ENCODE results near the gene ROR2. TPM values are rescaled to one million over a fixed set of nuclear protein-coding genes. Genes with fewer than 3 reads are reported as not detected.

Gene ROR2
- total RNA-seq, 2 donors from 2014 or later = 4.0 to 5.4 TPM

- intact Hi-C loops (cut with DNase I) = no loop called here
- TF ChIP-seq, protein P1, sequence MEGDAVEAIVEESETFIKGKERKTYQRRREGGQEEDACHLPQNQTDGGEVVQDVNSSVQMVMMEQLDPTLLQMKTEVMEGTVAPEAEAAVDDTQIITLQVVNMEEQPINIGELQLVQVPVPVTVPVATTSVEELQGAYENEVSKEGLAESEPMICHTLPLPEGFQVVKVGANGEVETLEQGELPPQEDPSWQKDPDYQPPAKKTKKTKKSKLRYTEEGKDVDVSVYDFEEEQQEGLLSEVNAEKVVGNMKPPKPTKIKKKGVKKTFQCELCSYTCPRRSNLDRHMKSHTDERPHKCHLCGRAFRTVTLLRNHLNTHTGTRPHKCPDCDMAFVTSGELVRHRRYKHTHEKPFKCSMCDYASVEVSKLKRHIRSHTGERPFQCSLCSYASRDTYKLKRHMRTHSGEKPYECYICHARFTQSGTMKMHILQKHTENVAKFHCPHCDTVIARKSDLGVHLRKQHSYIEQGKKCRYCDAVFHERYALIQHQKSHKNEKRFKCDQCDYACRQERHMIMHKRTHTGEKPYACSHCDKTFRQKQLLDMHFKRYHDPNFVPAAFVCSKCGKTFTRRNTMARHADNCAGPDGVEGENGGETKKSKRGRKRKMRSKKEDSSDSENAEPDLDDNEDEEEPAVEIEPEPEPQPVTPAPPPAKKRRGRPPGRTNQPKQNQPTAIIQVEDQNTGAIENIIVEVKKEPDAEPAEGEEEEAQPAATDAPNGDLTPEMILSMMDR (IDR thresholded peaks at IDR 0.05) = no peak
- TF ChIP-seq POLR2A (IDR thresholded peaks at IDR 0.05) = no peak
- Histone ChIP-seq H3K9me3 (no peaks in the 10 kb centered on the region), H3K27me3 (no peaks in the 10 kb centered on the region), H3K4me1 (peaks cover 61% of the 10 kb centered on the region), H3K36me3 (replicated peaks in 1 of 2; ENCODE audit: insufficient read depth in 1 of 2, low read depth in 2 of 2) (no peaks in the 10 kb centered on the region), H3K27ac (peak overlapping the region in 3 of 4 donors; percentile 25 to 53 (median 40)), H3K4me3 (no peak overlapping the region)
- ATAC-seq (peak; percentile 77), DNase-seq (peak; percentile 52 to 78 (median 73))
- 10 to 25% methylated on average over 11 of the region's 11 CpGs for WGBS, 2 donors
These were observed 53.4 kb downstream of the ROR2 start for GRCh38 chr9:91896513-91897121.

DNA sequence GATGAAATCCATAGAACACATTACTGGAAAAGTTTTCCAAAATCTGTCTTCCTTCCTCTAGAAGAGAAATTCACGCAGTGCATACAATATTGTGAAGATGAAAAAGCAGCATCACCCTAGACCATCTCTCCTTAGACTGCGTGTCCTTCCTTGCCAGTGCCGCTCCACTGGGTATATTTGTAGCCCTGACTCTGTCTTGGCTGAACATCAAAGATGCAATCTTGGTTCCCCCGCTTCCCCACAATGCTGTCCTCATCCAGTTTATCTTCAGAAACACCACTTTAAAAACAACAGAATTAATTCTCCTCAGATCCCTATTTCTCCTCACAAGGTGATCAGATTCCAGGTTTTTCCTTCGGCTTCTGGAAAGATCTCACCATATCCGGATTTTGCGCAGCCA lies 53.9 kb downstream of the ROR2 start:
- 55 to 74% methylated on average over 7 of the region's 7 CpGs for WGBS, 2 donors
- Histone ChIP-seq H3K4me3 (no peak overlapping the region), H3K4me1 (peaks cover 56% of the 10 kb centered on the region), H3K27me3 (no peaks in the 10 kb centered on the region), H3K9me3 (no peaks in the 10 kb centered on the region), H3K27ac (peak overlapping the region in 3 of 4 donors; percentile 25 to 53 (median 40)), H3K36me3 (replicated peaks in 1 of 2; ENCODE audit: insufficient read depth in 1 of 2, low read depth in 2 of 2) (no peaks in the 10 kb centered on the region)
- no peak for ATAC-seq
- TF ChIP-seq, protein P1 (IDR thresholded peaks at IDR 0.05) = no peak
- TF ChIP-seq POLR2A (IDR thresholded peaks at IDR 0.05) = no peak
- intact Hi-C loops (cut with DNase I) = no loop called here
- no peak for DNase-seq

- 27 to 94% methylated on average over 1 of the region's 1 CpG for WGBS, 2 donors
These were observed 55.5 kb downstream of the ROR2 start for GRCh38 chr9:91894536-91894935.

GRCh38 chr9:91894023-91894422 lies 56.0 kb downstream of the ROR2 start:
- Histone ChIP-seq H3K36me3 (replicated peaks in 1 of 2; ENCODE audit: insufficient read depth in 1 of 2, low read depth in 2 of 2) (no peaks in the 10 kb centered on the region), H3K4me1 (peaks cover 35% of the 10 kb centered on the region), H3K4me3 (no peak overlapping the region), H3K27me3 (no peaks in the 10 kb centered on the region), H3K9me3 (no peaks in the 10 kb centered on the region), H3K27ac (no peak overlapping the region)
- no peak for TF ChIP-seq POLR2A (IDR thresholded peaks at IDR 0.05)
- TF ChIP-seq, protein P1 (IDR thresholded peaks at IDR 0.05) = no peak
- ATAC-seq (no peak), DNase-seq (no peak)
- 77% methylated on average over 4 of the region's 4 CpGs for WGBS, 2 donors
- intact Hi-C loops (cut with DNase I) = no loop called here

More at GRCh38 chr9:91894536-91894935, 55.5 kb downstream of the ROR2 start:
- H3K36me3 ChIP-seq (replicated peaks in 1 of 2; ENCODE audit: insufficient read depth in 1 of 2, low read depth in 2 of 2) = no peaks in the 10 kb centered on the region
- H3K27me3 ChIP-seq = no peaks in the 10 kb centered on the region
- ATAC-seq (no peak), DNase-seq (no peak)
- no peak overlapping the region for H3K4me3 ChIP-seq
- intact Hi-C loops (cut with DNase I) = no loop called here
- H3K9me3 ChIP-seq = no peaks in the 10 kb centered on the region
- no peak for TF ChIP-seq POLR2A (IDR thresholded peaks at IDR 0.05)
- TF ChIP-seq, protein P1 (IDR thresholded peaks at IDR 0.05) = no peak
- no peak overlapping the region for H3K27ac ChIP-seq
- H3K4me1 ChIP-seq = peaks cover 40% of the 10 kb centered on the region

DNA sequence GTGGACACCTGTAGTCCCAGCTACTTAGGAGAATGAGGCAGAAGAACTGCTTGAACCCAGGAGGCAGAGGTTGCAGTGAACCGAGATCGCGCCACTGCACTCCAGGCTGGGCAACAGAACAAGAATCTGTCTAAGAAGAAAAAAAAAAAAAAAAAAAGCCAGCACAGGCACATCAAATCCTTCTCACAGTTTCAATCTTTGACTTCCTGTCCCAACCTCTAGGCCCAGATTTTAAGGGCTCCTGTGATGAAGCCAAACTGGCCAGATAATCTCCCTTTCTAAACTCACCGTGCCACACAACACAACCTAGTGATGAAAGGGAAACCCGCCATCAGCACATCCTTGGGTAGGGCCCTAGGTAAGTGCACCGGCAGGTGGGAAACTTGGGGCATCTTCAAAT lies 58.1 kb downstream of the ROR2 start:
- no peaks in the 10 kb centered on the region for H3K27me3 ChIP-seq
- H3K36me3 ChIP-seq (replicated peaks in 1 of 2; ENCODE audit: insufficient read depth in 1 of 2, low read depth in 2 of 2) = no peaks in the 10 kb centered on the region
- no peak overlapping the region for H3K27ac ChIP-seq
- H3K4me1 ChIP-seq = peaks cover 14% of the 10 kb centered on the region
- intact Hi-C loops (cut with DNase I) = no loop called here
- H3K4me3 ChIP-seq = no peak overlapping the region
- no peak for TF ChIP-seq POLR2A (IDR thresholded peaks at IDR 0.05)
- TF ChIP-seq, protein P1 (IDR thresholded peaks at IDR 0.05) = no peak
- ATAC-seq = no peak
- no peaks in the 10 kb centered on the region for H3K9me3 ChIP-seq
- WGBS, 2 donors = 81 to 82% methylated on average over 6 of the region's 6 CpGs
- DNase-seq = no peak
